GM12878 (cell line): ENCODE data around the gene RARA. TPM values are rescaled to one million over a fixed set of nuclear protein-coding genes. Genes with fewer than 3 reads are reported as not detected.

Experiments
- BACH1 ChIP-seq: fragments of 450-650 bp; IDR thresholded peaks from 2 replicates; pipeline ENCODE4 v1.6.1; 2017; ENCODE audit warnings: mild to moderate bottlenecking, borderline replicate concordance
- BCL11A ChIP-seq: IDR thresholded peaks from 2 replicates; pipeline ENCODE4 v1.6.1; 2011; ENCODE audit warnings: low read depth, low read length
- CEBPB ChIP-seq, 2 experiments: fragments of 150-350 bp in 1 of 2; IDR thresholded peaks; 2 replicates each; pipeline ENCODE4 v1.6.1; 2012 to 2014; ENCODE audit warnings: low read depth in 2 of 2, low read length in 2 of 2, borderline replicate concordance in 1 of 2, inconsistent platforms in 1 of 2
- E2F8 ChIP-seq: fragments of 450-650 bp; IDR thresholded peaks from 2 replicates; pipeline ENCODE4 v1.6.1; 2018; ENCODE audit warnings: mild to moderate bottlenecking, low read depth, moderate library complexity; ENCODE audit not compliant: partially characterized antibody
- KDM1A ChIP-seq: fragments of 200-600 bp; sonication (generic); IDR thresholded peaks from 2 replicates; pipeline ENCODE4 v1.6.1; 2016; ENCODE audit warnings: borderline replicate concordance
- LARP7 ChIP-seq: fragments of 450-650 bp; IDR thresholded peaks from 2 replicates; pipeline ENCODE4 v1.6.1; 2017; ENCODE audit warnings: mild to moderate bottlenecking
- MTA2 ChIP-seq: fragments of 450-650 bp; IDR thresholded peaks from 2 replicates; pipeline ENCODE4 v1.6.1; 2016; ENCODE audit warnings: low read depth, mild to moderate bottlenecking, moderate library complexity
- MTA3 ChIP-seq: IDR thresholded peaks from 2 replicates; pipeline ENCODE4 v1.6.1; 2012; ENCODE audit warnings: low read length, inconsistent platforms, borderline replicate concordance
- POU2F2 ChIP-seq: IDR thresholded peaks from 3 replicates; pipeline ENCODE4 v1.6.1; 2011; ENCODE audit warnings: low read depth, mild to moderate bottlenecking, low read length, borderline replicate concordance
- RCOR1 ChIP-seq: conservative IDR thresholded peaks from 2 replicates; pipeline ENCODE4 v1.6.1; 2012; ENCODE audit warnings: low read depth, low read length, improper control_type of control experiment
- RUNX3 ChIP-seq: IDR thresholded peaks from 2 replicates; pipeline ENCODE4 v1.6.1; 2012; ENCODE audit warnings: low read length, inconsistent platforms
- SUZ12 ChIP-seq: fragments of 200-600 bp; sonication (generic); IDR thresholded peaks from one replicate; pipeline ENCODE4 v1.6.1; 2018; ENCODE audit warnings: antibody characterized with exemption, mild to moderate bottlenecking; ENCODE audit not compliant: unreplicated experiment
- TCF12 ChIP-seq: IDR thresholded peaks from 2 replicates; pipeline ENCODE4 v1.6.1; 2011; ENCODE audit warnings: low read depth, mild to moderate bottlenecking, low read length
- YBX1 ChIP-seq: fragments of 450-650 bp; IDR thresholded peaks from 2 replicates; pipeline ENCODE4 v1.6.1; 2016; ENCODE audit warnings: antibody characterized with exemption
- ZNF622 ChIP-seq: fragments of 450-650 bp; IDR thresholded peaks from 2 replicates; pipeline ENCODE4 v1.6.1; 2017; ENCODE audit warnings: mild to moderate bottlenecking, inconsistent platforms
- polyA plus RNA-seq, 11 experiments: library from polyadenylated mRNA; depleted of rRNA in 4 of 11; unstranded in 6 of 11; stranded (reverse) in 5 of 11; fragments of >200 nt; fragmentation: Nextera tagmentation in 4 of 11; fragmentation: Illumina TruSeq in 1 of 11; extraction: Ambion mirVana in 4 of 11; extraction: Trizol in 1 of 11; gene quantifications; 1 replicate in 1 of 11; 2 replicates in 10 of 11; pipeline versions ENCODE4 v1.2.1 to v1.2.3, GENCODE V29; 2011 to 2016; ENCODE audit warnings: inconsistent platforms in 2 of 11, missing spikeins in 2 of 11, low read depth in 1 of 11
- total RNA-seq, 4 experiments: library from RNA; depleted of rRNA in 3 of 4; stranded (reverse); fragments of >200 nt in 3 of 4; fragmentation: Illumina TruSeq in 1 of 4; extraction: Trizol in 1 of 4; gene quantifications; 2 replicates each; pipeline versions ENCODE4 v1.2.1 to v1.2.3, GENCODE V29; 2013 to 2021
- TF ChIP-seq, protein P1 (sequence below): fragments of 450-650 bp; formaldehyde crosslinking; IDR thresholded peaks from 2 replicates; pipeline ENCODE4 v1.4.0; 2020; ENCODE audit warnings: mild to moderate bottlenecking, moderate library complexity
- TF ChIP-seq, protein P2 (sequence below): fragments of 450-650 bp; IDR thresholded peaks from 2 replicates; pipeline ENCODE4 v1.6.1; 2016; ENCODE audit warnings: mild to moderate bottlenecking
- TF ChIP-seq, protein P3 (sequence below): fragments of 450-650 bp; IDR thresholded peaks from 2 replicates; pipeline ENCODE4 v1.6.1; 2016; ENCODE audit warnings: mild to moderate bottlenecking, moderate library complexity, borderline replicate concordance
- TF ChIP-seq, protein P4 (sequence below): fragments of 450-650 bp; IDR thresholded peaks from 2 replicates; pipeline ENCODE4 v1.6.1; 2014; ENCODE audit warnings: mild to moderate bottlenecking

Gene RARA
- total and polyA plus RNA-seq, 10 of the 15 experiments (the other 5 are each of a cell fraction or from before 2014, with no cell fraction given), result 0.13 to 33.6 (median 13.6) TPM

GRCh38 chr17:40283662-40284061, 25.3 kb upstream of the RARA start (continued):
- TF ChIP-seq, protein P1, sequence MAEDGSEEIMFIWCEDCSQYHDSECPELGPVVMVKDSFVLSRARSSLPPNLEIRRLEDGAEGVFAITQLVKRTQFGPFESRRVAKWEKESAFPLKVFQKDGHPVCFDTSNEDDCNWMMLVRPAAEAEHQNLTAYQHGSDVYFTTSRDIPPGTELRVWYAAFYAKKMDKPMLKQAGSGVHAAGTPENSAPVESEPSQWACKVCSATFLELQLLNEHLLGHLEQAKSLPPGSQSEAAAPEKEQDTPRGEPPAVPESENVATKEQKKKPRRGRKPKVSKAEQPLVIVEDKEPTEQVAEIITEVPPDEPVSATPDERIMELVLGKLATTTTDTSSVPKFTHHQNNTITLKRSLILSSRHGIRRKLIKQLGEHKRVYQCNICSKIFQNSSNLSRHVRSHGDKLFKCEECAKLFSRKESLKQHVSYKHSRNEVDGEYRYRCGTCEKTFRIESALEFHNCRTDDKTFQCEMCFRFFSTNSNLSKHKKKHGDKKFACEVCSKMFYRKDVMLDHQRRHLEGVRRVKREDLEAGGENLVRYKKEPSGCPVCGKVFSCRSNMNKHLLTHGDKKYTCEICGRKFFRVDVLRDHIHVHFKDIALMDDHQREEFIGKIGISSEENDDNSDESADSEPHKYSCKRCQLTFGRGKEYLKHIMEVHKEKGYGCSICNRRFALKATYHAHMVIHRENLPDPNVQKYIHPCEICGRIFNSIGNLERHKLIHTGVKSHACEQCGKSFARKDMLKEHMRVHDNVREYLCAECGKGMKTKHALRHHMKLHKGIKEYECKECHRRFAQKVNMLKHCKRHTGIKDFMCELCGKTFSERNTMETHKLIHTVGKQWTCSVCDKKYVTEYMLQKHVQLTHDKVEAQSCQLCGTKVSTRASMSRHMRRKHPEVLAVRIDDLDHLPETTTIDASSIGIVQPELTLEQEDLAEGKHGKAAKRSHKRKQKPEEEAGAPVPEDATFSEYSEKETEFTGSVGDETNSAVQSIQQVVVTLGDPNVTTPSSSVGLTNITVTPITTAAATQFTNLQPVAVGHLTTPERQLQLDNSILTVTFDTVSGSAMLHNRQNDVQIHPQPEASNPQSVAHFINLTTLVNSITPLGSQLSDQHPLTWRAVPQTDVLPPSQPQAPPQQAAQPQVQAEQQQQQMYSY (CRISPR knock-in tag), result no peak
- TF ChIP-seq RUNX3 (peak; percentile 76; the same call in 1 of the 2 replicates), BCL11A (peak; percentile 72; the same call in 1 of the 2 replicates), ZNF622 (no peak), MTA3 (no peak), KDM1A (no peak), CEBPB (IDR thresholded peaks at IDR 0.05; ENCODE audit: borderline replicate concordance in 1 of 2, low read depth in 2 of 2, low read length in 2 of 2) (no peak), LARP7 (no peak), SUZ12 (no peak), TCF12 (no peak), MTA2 (peak; percentile 92), YBX1 (no peak), POU2F2 (no peak), RCOR1 (no peak), E2F8 (no peak), BACH1 (no peak)
- TF ChIP-seq, protein P2, sequence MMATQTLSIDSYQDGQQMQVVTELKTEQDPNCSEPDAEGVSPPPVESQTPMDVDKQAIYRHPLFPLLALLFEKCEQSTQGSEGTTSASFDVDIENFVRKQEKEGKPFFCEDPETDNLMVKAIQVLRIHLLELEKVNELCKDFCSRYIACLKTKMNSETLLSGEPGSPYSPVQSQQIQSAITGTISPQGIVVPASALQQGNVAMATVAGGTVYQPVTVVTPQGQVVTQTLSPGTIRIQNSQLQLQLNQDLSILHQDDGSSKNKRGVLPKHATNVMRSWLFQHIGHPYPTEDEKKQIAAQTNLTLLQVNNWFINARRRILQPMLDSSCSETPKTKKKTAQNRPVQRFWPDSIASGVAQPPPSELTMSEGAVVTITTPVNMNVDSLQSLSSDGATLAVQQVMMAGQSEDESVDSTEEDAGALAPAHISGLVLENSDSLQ, result no peak
- TF ChIP-seq, protein P3, sequence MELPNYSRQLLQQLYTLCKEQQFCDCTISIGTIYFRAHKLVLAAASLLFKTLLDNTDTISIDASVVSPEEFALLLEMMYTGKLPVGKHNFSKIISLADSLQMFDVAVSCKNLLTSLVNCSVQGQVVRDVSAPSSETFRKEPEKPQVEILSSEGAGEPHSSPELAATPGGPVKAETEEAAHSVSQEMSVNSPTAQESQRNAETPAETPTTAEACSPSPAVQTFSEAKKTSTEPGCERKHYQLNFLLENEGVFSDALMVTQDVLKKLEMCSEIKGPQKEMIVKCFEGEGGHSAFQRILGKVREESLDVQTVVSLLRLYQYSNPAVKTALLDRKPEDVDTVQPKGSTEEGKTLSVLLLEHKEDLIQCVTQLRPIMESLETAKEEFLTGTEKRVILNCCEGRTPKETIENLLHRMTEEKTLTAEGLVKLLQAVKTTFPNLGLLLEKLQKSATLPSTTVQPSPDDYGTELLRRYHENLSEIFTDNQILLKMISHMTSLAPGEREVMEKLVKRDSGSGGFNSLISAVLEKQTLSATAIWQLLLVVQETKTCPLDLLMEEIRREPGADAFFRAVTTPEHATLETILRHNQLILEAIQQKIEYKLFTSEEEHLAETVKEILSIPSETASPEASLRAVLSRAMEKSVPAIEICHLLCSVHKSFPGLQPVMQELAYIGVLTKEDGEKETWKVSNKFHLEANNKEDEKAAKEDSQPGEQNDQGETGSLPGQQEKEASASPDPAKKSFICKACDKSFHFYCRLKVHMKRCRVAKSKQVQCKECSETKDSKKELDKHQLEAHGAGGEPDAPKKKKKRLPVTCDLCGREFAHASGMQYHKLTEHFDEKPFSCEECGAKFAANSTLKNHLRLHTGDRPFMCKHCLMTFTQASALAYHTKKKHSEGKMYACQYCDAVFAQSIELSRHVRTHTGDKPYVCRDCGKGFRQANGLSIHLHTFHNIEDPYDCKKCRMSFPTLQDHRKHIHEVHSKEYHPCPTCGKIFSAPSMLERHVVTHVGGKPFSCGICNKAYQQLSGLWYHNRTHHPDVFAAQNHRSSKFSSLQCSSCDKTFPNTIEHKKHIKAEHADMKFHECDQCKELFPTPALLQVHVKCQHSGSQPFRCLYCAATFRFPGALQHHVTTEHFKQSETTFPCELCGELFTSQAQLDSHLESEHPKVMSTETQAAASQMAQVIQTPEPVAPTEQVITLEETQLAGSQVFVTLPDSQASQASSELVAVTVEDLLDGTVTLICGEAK, result no peak
- TF ChIP-seq, protein P4, sequence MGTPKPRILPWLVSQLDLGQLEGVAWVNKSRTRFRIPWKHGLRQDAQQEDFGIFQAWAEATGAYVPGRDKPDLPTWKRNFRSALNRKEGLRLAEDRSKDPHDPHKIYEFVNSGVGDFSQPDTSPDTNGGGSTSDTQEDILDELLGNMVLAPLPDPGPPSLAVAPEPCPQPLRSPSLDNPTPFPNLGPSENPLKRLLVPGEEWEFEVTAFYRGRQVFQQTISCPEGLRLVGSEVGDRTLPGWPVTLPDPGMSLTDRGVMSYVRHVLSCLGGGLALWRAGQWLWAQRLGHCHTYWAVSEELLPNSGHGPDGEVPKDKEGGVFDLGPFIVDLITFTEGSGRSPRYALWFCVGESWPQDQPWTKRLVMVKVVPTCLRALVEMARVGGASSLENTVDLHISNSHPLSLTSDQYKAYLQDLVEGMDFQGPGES, result no peak
